HepG2 (cell line): ENCODE results near the gene SLC35B1. TPM values are rescaled to one million over a fixed set of nuclear protein-coding genes. Genes with fewer than 3 reads are reported as not detected.

ENCODE experiments used
- ATAC-seq: fragments of 200-7000 bp; cut with Tn5 transposase; 3 replicates; pipeline ENCODE4 v1.9.1; 2020; ENCODE audit warnings: mild to moderate bottlenecking, moderate library complexity
- BruUV-seq: library from RNA; stranded (reverse); fragments of 400-500 nt; replicated peaks from 2 replicates; lab custom pipeline; 2021; lab: Mats Ljungman, UMichigan
- CTCF ChIA-PET: fragments of 300-600 bp; formaldehyde crosslinking; extraction: SDS; loops from one replicate; lab custom pipeline; 2021; ENCODE audit warnings: low total read pairs, inconsistent platforms, low intra/inter-chr PET ratio; lab: Yijun Ruan, JAX
- POLR2A ChIA-PET: fragments of 350-600 bp; sonication (Branson Sonifier 250); formaldehyde crosslinking; loops from one replicate; lab custom pipeline; 2020; ENCODE audit warnings: antibody characterized with exemption, inconsistent platforms; lab: Yijun Ruan, JAX
- DNase-seq: peaks from one replicate; pipeline ENCODE4 v3.0.0-alpha.2; 2015; ENCODE audit warnings: low spot score
- FAIRE-seq: peaks from 3 replicates; lab custom pipeline; 2011; peaks lifted over from hg19 to GRCh38; lab: Jason Lieb, UNC
- H2AFZ ChIP-seq: one replicate; pipeline ENCODE4 v1.6.1; 2011; ENCODE audit warnings: low read length, inconsistent platforms
- H3K27ac ChIP-seq: fragments of 300-600 bp; 3 replicates; pipeline ENCODE4 v1.8.0; 2011; ENCODE audit warnings: mixed run types, mild to moderate bottlenecking, mixed read lengths, low read length, inconsistent platforms; ENCODE audit not compliant: insufficient read depth; ENCODE audit errors: extremely low read length
- H3K27me3 ChIP-seq, 2 experiments: fragments of 200-600 bp in 1 of 2; 2 replicates in 1 of 2; 3 replicates in 1 of 2; pipeline versions ENCODE4 v1.6.0 to v1.8.0; 2011; ENCODE audit warnings: low read length in 2 of 2, mild to moderate bottlenecking in 2 of 2, moderate library complexity in 2 of 2, inconsistent platforms in 1 of 2; ENCODE audit not compliant: insufficient read depth in 2 of 2, control insufficient read depth in 1 of 2
- H3K36me3 ChIP-seq, 2 experiments: fragments of 200-600 bp in 1 of 2; replicated peaks in 1 of 2; 2 replicates in 1 of 2; 3 replicates in 1 of 2; pipeline versions ENCODE4 v1.5.1 to v1.8.0; 2011; ENCODE audit warnings: low read length in 2 of 2, inconsistent platforms in 1 of 2; ENCODE audit not compliant: insufficient read depth in 2 of 2, control insufficient read depth in 1 of 2
- H3K4me1 ChIP-seq: 2 replicates; pipeline ENCODE4 v1.5.1; 2012; ENCODE audit warnings: low read length, inconsistent platforms; ENCODE audit not compliant: insufficient read depth
- H3K4me2 ChIP-seq: 2 replicates; pipeline ENCODE4 v1.6.0; 2011; ENCODE audit warnings: low read depth, low read length, inconsistent platforms
- H3K4me3 ChIP-seq, 3 experiments: fragments of 200-600 bp in 1 of 3; sonication (generic), shearing (Covaris generic) in 1 of 3; replicated peaks in 1 of 3; 2 replicates each; pipeline ENCODE4 v1.5.1; 2011 to 2016; ENCODE audit warnings: low read length in 3 of 3, inconsistent platforms in 2 of 3, low read depth in 2 of 3, mild to moderate bottlenecking in 2 of 3, control low read depth in 1 of 3, mixed read lengths in 1 of 3; ENCODE audit not compliant: insufficient read depth in 1 of 3
- H3K79me2 ChIP-seq: one replicate; pipeline ENCODE4 v1.6.1; 2011; ENCODE audit warnings: low read length, inconsistent platforms; ENCODE audit not compliant: insufficient read depth
- H3K9ac ChIP-seq: 2 replicates; pipeline ENCODE4 v1.6.0; 2011; ENCODE audit warnings: mild to moderate bottlenecking, low read depth, low read length, inconsistent platforms; ENCODE audit not compliant: insufficient read depth
- H3K9me3 ChIP-seq: 2 replicates; pipeline ENCODE4 v1.5.1; 2012; ENCODE audit warnings: mild to moderate bottlenecking, low read length
- H4K20me1 ChIP-seq: 2 replicates; pipeline ENCODE4 v1.6.0; 2011; ENCODE audit warnings: inconsistent platforms, mild to moderate bottlenecking, low read length, moderate library complexity; ENCODE audit not compliant: insufficient read depth
- DMTF1 ChIP-seq: sonication (generic); formaldehyde crosslinking; IDR thresholded peaks from 2 replicates; pipeline ENCODE4 v1.4.0; 2020; ENCODE audit warnings: mild to moderate bottlenecking, missing genetic modification reagents
- IRF2 ChIP-seq: IDR thresholded peaks from 2 replicates; pipeline ENCODE4 v1.6.1; 2018; ENCODE audit warnings: missing genetic modification reagents, missing compliant biosample characterization
- IRX3 ChIP-seq: sonication (generic); formaldehyde crosslinking; IDR thresholded peaks from 2 replicates; pipeline ENCODE4 v1.8.1; 2023; ENCODE audit warnings: mild to moderate bottlenecking, low read depth, missing genetic modification reagents, borderline replicate concordance
- MAFK ChIP-seq, 2 experiments: IDR thresholded peaks in 1 of 2; conservative IDR thresholded peaks in 1 of 2; 2 replicates each; pipeline ENCODE4 v1.6.1; 2011; ENCODE audit warnings: improper control_type of control experiment in 2 of 2, low read length in 2 of 2
- MTERF4 ChIP-seq: sonication (generic); formaldehyde crosslinking; IDR thresholded peaks from 2 replicates; pipeline ENCODE4 v1.8.0; 2023; ENCODE audit warnings: mild to moderate bottlenecking, missing genetic modification reagents
- POGZ ChIP-seq: sonication (generic); formaldehyde crosslinking; IDR thresholded peaks from 2 replicates; pipeline ENCODE4 v1.4.0; 2020; ENCODE audit warnings: mild to moderate bottlenecking, missing genetic modification reagents
- SRY ChIP-seq: sonication (generic); formaldehyde crosslinking; IDR thresholded peaks from 2 replicates; pipeline ENCODE4 v1.8.0; 2022; ENCODE audit warnings: mild to moderate bottlenecking, missing genetic modification reagents
- WGBS: methylation state at CpG from one replicate; pipeline ENCODE4 v1.1.6; 2017; ENCODE audit warnings: low lambda C conversion rate; 5-methylcytosine and 5-hydroxymethylcytosine counted together
- in situ Hi-C: cut with HindIII; loops from 2 replicates; pipeline ENCODE4 v1.10.0; 2017; ENCODE audit warnings: low pct_unique_long_range_greater_than_20kb; ENCODE audit not compliant: extremely low pct_ligation_motif_present
- intact Hi-C: fragments of 100-400 bp; cut with micrococcal nuclease; formaldehyde crosslinking; loops from one replicate; pipeline ENCODE4 v1.10.0; 2022; ENCODE audit not compliant: unreplicated experiment
- polyA plus RNA-seq, 8 experiments: library from polyadenylated mRNA; depleted of rRNA in 3 of 8; stranded (reverse) in 7 of 8; unstranded in 1 of 8; fragments of >200 nt; fragmentation: Illumina TruSeq in 4 of 8; extraction: Trizol in 4 of 8; gene quantifications; 2 replicates each; pipeline versions ENCODE4 v1.2.1 to v1.2.3, GENCODE V29; 2011 to 2016; ENCODE audit warnings: low read depth in 4 of 8, missing spikeins in 1 of 8, mixed read lengths in 1 of 8; ENCODE audit not compliant: insufficient read depth in 1 of 8
- total RNA-seq, 5 experiments: library from RNA; depleted of rRNA; stranded (reverse); fragments of >200 nt; fragmentation: Illumina TruSeq; extraction: Trizol; gene quantifications; 2 replicates each; pipeline ENCODE4 v1.2.3, GENCODE V29; 2016; ENCODE audit warnings: low read depth in 1 of 5

The SLC35B1 gene
- total and polyA plus RNA-seq, 2 of the 13 experiments (the other 11 are each of a cell fraction or from before 2014, with no cell fraction given) = 99.6 to 113 TPM

GRCh38 chr17:49755663-49756283, 48.0 kb upstream of the SLC35B1 start:
- no peak overlapping the region for H3K27ac ChIP-seq
- no peak overlapping the region for H3K9ac ChIP-seq
- peaks cover 3 to 5% of the 10 kb centered on the region in 2 experiments; a peak in 2 of 5 replicates for H3K36me3 ChIP-seq
- no peaks in the 10 kb centered on the region for H3K9me3 ChIP-seq
- H3K79me2 ChIP-seq = peaks cover 4% of the 10 kb centered on the region
- H2AFZ ChIP-seq = no peak overlapping the region
- ChIA-PET POLR2A (interaction anchor here (1.4 kb wide), 1 partner anchor 8 kb away, joined by 7 read pairs; the partner anchor contains the start of gene FAM117A), CTCF (no interaction called here)
- no TSS peak for BruUV-seq
- no peaks in the 10 kb centered on the region for H4K20me1 ChIP-seq
- H3K27me3 ChIP-seq = no peaks in the 10 kb centered on the region
- intact Hi-C loops (no loop called here), in situ Hi-C loops (no loop called here)
- no peak for FAIRE-seq
- no peak for ATAC-seq
- no peaks in the 10 kb centered on the region for H3K4me1 ChIP-seq
- no peak overlapping the region for H3K4me2 ChIP-seq
- WGBS = 93% methylated on average over 4 of the region's 4 CpGs
- H3K4me3 ChIP-seq = no peak overlapping the region
- no peak for DNase-seq
- 0 out of 4 replicates have a peak, but pooled peaks of 1 of the 2 experiments have one; percentile 2 for TF ChIP-seq MAFK (conservative IDR thresholded peaks at IDR 0.05 in 1 of 2, IDR thresholded peaks at IDR 0.05 in 1 of 2; ENCODE audit: low read length in 2 of 2)
- no peak for TF ChIP-seq DMTF1 (CRISPR knock-in tag)
- TF ChIP-seq MTERF4 (CRISPR knock-in tag) = no peak
- TF ChIP-seq POGZ (CRISPR knock-in tag) = no peak
- TF ChIP-seq SRY (CRISPR knock-in tag) = no peak
- TF ChIP-seq IRX3 (CRISPR knock-in tag) = no peak
- no peak for TF ChIP-seq IRF2
